SK-N-SH (cell line): Measurements from ENCODE around the gene BMX. TPM values are rescaled to one million over a fixed set of nuclear protein-coding genes. Genes with fewer than 3 reads are reported as not detected.

Source experiments
- CTCF ChIA-PET: fragments of 300-600, 350-600 bp; formaldehyde crosslinking; extraction: SDS; loops from one replicate; lab custom pipeline; 2021; lab: Yijun Ruan, JAX
- POLR2A ChIA-PET: fragments of 350-600 bp; sonication (Branson Sonifier 250); formaldehyde crosslinking; extraction: SDS; loops from one replicate; lab custom pipeline; 2020; ENCODE audit warnings: antibody characterized with exemption, inconsistent platforms; lab: Yijun Ruan, JAX
- DNase-seq: peaks from one replicate; pipeline ENCODE4 v3.0.0; 2012
- H2AFZ ChIP-seq: fragments of 200-600 bp; sonication (generic); 2 replicates; pipeline ENCODE4 v1.8.1; 2016; ENCODE audit warnings: antibody characterized with exemption, mild to moderate bottlenecking, low read depth
- H3F3A ChIP-seq: fragments of 200-600 bp; sonication (generic); replicated peaks from 2 replicates; pipeline ENCODE3; 2016; ENCODE audit warnings: antibody characterized with exemption, mild to moderate bottlenecking; ENCODE audit not compliant: insufficient read depth
- H3K27ac ChIP-seq, 2 experiments: fragments of 200-500 bp in 1 of 2; fragments of 200-600 bp in 1 of 2; sonication (Bioruptor generic) in 1 of 2; sonication (generic), shearing (Covaris generic) in 1 of 2; 2 replicates each; pipeline versions ENCODE4 v1.5.1 to v1.6.1; 2014 to 2016; ENCODE audit warnings: low read depth in 2 of 2, inconsistent platforms in 1 of 2, low read length in 1 of 2, mild to moderate bottlenecking in 1 of 2, mixed read lengths in 1 of 2
- H3K27me3 ChIP-seq: fragments of 200-600 bp; sonication (generic), shearing (Covaris generic); 2 replicates; pipeline ENCODE4 v1.6.1; 2016; ENCODE audit warnings: mixed run types; ENCODE audit not compliant: insufficient read depth
- H3K36me3 ChIP-seq, 2 experiments: fragments of 200-500 bp in 1 of 2; fragments of 200-600 bp in 1 of 2; sonication (Bioruptor generic) in 1 of 2; sonication (generic) in 1 of 2; replicated peaks in 1 of 2; 2 replicates each; pipeline versions ENCODE3 to v1.5.1; 2014 to 2016; ENCODE audit warnings: low read length in 1 of 2, mild to moderate bottlenecking in 1 of 2; ENCODE audit not compliant: insufficient read depth in 2 of 2, control insufficient read depth in 1 of 2
- H3K4me1 ChIP-seq, 2 experiments: fragments of 200-500 bp in 1 of 2; fragments of 200-600 bp in 1 of 2; sonication (Bioruptor generic) in 1 of 2; sonication (generic), shearing (Covaris generic) in 1 of 2; 2 replicates each; pipeline versions ENCODE4 v1.5.1 to v1.6.1; 2014 to 2016; ENCODE audit warnings: low read depth in 1 of 2, low read length in 1 of 2, mixed run types in 1 of 2; ENCODE audit not compliant: insufficient read depth in 2 of 2, control insufficient read depth in 1 of 2
- H3K4me2 ChIP-seq: fragments of 200-600 bp; sonication (generic), shearing (Covaris generic); 2 replicates; pipeline ENCODE4 v1.6.1; 2017; ENCODE audit warnings: mixed run types
- H3K4me3 ChIP-seq, 2 experiments: fragments of 200-500 bp in 1 of 2; fragments of 200-600 bp in 1 of 2; sonication (Bioruptor generic) in 1 of 2; sonication (generic), shearing (Covaris generic) in 1 of 2; 2 replicates each; pipeline versions ENCODE4 v1.5.1 to v1.8.1; 2014 to 2016; ENCODE audit warnings: low read depth in 2 of 2, inconsistent platforms in 1 of 2, low read length in 1 of 2, mild to moderate bottlenecking in 1 of 2, mixed read lengths in 1 of 2, moderate library complexity in 1 of 2
- H3K79me2 ChIP-seq: fragments of 200-600 bp; sonication (generic); 2 replicates; pipeline ENCODE4 v1.8.1; 2017; ENCODE audit warnings: mild to moderate bottlenecking; ENCODE audit not compliant: insufficient read depth
- H3K9ac ChIP-seq: fragments of 200-600 bp; sonication (generic); 2 replicates; pipeline ENCODE4 v1.6.1; 2017; ENCODE audit warnings: mixed run types
- H3K9me2 ChIP-seq: fragments of 200-600 bp; sonication (generic); 2 replicates; pipeline ENCODE4 v1.6.1; 2017; ENCODE audit warnings: mixed run types
- H3K9me3 ChIP-seq: fragments of 200-600 bp; sonication (generic); 2 replicates; pipeline ENCODE4 v1.6.1; 2017; ENCODE audit warnings: mixed run types, mild to moderate bottlenecking, moderate library complexity
- H4K20me1 ChIP-seq: fragments of 200-600 bp; sonication (generic); 2 replicates; pipeline ENCODE4 v1.6.1; 2017; ENCODE audit warnings: mild to moderate bottlenecking, mixed run types; ENCODE audit not compliant: insufficient read depth
- FOXJ3 ChIP-seq: sonication (generic); formaldehyde crosslinking; IDR thresholded peaks from 2 replicates; pipeline ENCODE4 v1.5.1; 2020; ENCODE audit warnings: mild to moderate bottlenecking, missing genetic modification reagents
- GATA2 ChIP-seq: sonication (generic); formaldehyde crosslinking; IDR thresholded peaks from 2 replicates; pipeline ENCODE4 v1.5.0; 2020; ENCODE audit warnings: mild to moderate bottlenecking, missing genetic modification reagents
- IRF3 ChIP-seq: fragments of 150-350 bp; IDR thresholded peaks from 2 replicates; pipeline ENCODE4 v1.6.1; 2016; ENCODE audit warnings: mild to moderate bottlenecking, low read depth, low read length
- MXI1 ChIP-seq: IDR thresholded peaks from 2 replicates; pipeline ENCODE4 v1.6.1; 2012; ENCODE audit warnings: mild to moderate bottlenecking, low read depth, low read length, improper control_type of control experiment
- NFIC ChIP-seq: IDR thresholded peaks from 2 replicates; pipeline ENCODE4 v1.4.0; 2012; ENCODE audit warnings: borderline replicate concordance
- NRF1 ChIP-seq: IDR thresholded peaks from 2 replicates; pipeline ENCODE4 v1.6.1; 2012; ENCODE audit warnings: low read depth, mild to moderate bottlenecking, low read length
- POLR2AphosphoS5 ChIP-seq: IDR thresholded peaks from 2 replicates; pipeline ENCODE4 v1.6.1; 2012; ENCODE audit warnings: low read depth, low read length
- RCOR1 ChIP-seq: fragments of 150-350 bp; IDR thresholded peaks from 2 replicates; pipeline ENCODE4 v1.6.1; 2017; ENCODE audit warnings: antibody characterized with exemption, low read length
- RFX5 ChIP-seq: IDR thresholded peaks from 2 replicates; pipeline ENCODE4 v1.6.1; 2012; ENCODE audit warnings: mild to moderate bottlenecking, improper control_type of control experiment, low read length
- SIN3A ChIP-seq: IDR thresholded peaks from 2 replicates; pipeline ENCODE4 v1.6.1; 2012; ENCODE audit warnings: low read depth, mild to moderate bottlenecking, low read length, moderate library complexity, borderline replicate concordance
- SMC3 ChIP-seq: IDR thresholded peaks from 2 replicates; pipeline ENCODE4 v1.6.1; 2012; ENCODE audit warnings: low read depth, low read length, improper control_type of control experiment
- TCF12 ChIP-seq: IDR thresholded peaks from 2 replicates; pipeline ENCODE4 v1.4.0; 2012
- TEAD4 ChIP-seq: IDR thresholded peaks from 2 replicates; pipeline ENCODE4 v1.4.0; 2012; ENCODE audit warnings: mild to moderate bottlenecking, borderline replicate concordance; ENCODE audit not compliant: insufficient read depth
- WGBS: methylation state at CpG from one replicate; pipeline ENCODE4 v1.1.6; 2017; ENCODE audit warnings: low lambda C conversion rate; 5-methylcytosine and 5-hydroxymethylcytosine counted together
- polyA plus RNA-seq, 3 experiments: library from polyadenylated mRNA; depleted of rRNA; stranded (reverse); fragments of >200 nt; gene quantifications; 2 replicates each; pipeline ENCODE4 v1.2.3, GENCODE V29; 2012
- TF ChIP-seq, protein P1 (sequence below): IDR thresholded peaks from 2 replicates; pipeline ENCODE4 v1.4.0; 2012; ENCODE audit warnings: low read depth, borderline replicate concordance
- TF ChIP-seq, protein P2 (sequence below): IDR thresholded peaks from 2 replicates; pipeline ENCODE4; 2012
- TF ChIP-seq, protein P3 (sequence below): fragments of 150-350 bp; IDR thresholded peaks from 2 replicates; pipeline ENCODE4 v1.6.1; 2017; ENCODE audit warnings: antibody characterized with exemption, low read length, low read depth, borderline replicate concordance
- TF ChIP-seq, protein P4 (sequence below): IDR thresholded peaks from 2 replicates; pipeline ENCODE4 v1.6.1; 2012; ENCODE audit warnings: mild to moderate bottlenecking, low read depth, low read length, moderate library complexity

The BMX gene
- polyA plus RNA-seq, 1 of the 3 experiments (the other 2 are of a cell fraction), result not detected

GRCh38 chrX:15474028-15474427 lies 26.6 kb upstream of the BMX start:
- no peak for DNase-seq
- no peaks in the 10 kb centered on the region for H3K9me3 ChIP-seq
- TF ChIP-seq, protein P1, sequence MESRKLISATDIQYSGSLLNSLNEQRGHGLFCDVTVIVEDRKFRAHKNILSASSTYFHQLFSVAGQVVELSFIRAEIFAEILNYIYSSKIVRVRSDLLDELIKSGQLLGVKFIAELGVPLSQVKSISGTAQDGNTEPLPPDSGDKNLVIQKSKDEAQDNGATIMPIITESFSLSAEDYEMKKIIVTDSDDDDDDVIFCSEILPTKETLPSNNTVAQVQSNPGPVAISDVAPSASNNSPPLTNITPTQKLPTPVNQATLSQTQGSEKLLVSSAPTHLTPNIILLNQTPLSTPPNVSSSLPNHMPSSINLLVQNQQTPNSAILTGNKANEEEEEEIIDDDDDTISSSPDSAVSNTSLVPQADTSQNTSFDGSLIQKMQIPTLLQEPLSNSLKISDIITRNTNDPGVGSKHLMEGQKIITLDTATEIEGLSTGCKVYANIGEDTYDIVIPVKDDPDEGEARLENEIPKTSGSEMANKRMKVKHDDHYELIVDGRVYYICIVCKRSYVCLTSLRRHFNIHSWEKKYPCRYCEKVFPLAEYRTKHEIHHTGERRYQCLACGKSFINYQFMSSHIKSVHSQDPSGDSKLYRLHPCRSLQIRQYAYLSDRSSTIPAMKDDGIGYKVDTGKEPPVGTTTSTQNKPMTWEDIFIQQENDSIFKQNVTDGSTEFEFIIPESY, result no peak
- TF ChIP-seq SIN3A (no peak), RFX5 (no peak), NRF1 (no peak), SMC3 (no peak), IRF3 (no peak), NFIC (no peak), TEAD4 (no peak), FOXJ3 (no peak), TCF12 (no peak), POLR2AphosphoS5 (no peak), RCOR1 (no peak), MXI1 (no peak), GATA2 (CRISPR knock-in tag) (no peak)
- TF ChIP-seq, protein P2, sequence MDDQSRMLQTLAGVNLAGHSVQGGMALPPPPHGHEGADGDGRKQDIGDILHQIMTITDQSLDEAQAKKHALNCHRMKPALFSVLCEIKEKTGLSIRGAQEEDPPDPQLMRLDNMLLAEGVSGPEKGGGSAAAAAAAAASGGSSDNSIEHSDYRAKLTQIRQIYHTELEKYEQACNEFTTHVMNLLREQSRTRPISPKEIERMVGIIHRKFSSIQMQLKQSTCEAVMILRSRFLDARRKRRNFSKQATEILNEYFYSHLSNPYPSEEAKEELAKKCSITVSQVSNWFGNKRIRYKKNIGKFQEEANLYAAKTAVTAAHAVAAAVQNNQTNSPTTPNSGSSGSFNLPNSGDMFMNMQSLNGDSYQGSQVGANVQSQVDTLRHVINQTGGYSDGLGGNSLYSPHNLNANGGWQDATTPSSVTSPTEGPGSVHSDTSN, result no peak
- TF ChIP-seq, protein P3, sequence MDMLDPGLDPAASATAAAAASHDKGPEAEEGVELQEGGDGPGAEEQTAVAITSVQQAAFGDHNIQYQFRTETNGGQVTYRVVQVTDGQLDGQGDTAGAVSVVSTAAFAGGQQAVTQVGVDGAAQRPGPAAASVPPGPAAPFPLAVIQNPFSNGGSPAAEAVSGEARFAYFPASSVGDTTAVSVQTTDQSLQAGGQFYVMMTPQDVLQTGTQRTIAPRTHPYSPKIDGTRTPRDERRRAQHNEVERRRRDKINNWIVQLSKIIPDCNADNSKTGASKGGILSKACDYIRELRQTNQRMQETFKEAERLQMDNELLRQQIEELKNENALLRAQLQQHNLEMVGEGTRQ, result no peak
- TF ChIP-seq, protein P4, sequence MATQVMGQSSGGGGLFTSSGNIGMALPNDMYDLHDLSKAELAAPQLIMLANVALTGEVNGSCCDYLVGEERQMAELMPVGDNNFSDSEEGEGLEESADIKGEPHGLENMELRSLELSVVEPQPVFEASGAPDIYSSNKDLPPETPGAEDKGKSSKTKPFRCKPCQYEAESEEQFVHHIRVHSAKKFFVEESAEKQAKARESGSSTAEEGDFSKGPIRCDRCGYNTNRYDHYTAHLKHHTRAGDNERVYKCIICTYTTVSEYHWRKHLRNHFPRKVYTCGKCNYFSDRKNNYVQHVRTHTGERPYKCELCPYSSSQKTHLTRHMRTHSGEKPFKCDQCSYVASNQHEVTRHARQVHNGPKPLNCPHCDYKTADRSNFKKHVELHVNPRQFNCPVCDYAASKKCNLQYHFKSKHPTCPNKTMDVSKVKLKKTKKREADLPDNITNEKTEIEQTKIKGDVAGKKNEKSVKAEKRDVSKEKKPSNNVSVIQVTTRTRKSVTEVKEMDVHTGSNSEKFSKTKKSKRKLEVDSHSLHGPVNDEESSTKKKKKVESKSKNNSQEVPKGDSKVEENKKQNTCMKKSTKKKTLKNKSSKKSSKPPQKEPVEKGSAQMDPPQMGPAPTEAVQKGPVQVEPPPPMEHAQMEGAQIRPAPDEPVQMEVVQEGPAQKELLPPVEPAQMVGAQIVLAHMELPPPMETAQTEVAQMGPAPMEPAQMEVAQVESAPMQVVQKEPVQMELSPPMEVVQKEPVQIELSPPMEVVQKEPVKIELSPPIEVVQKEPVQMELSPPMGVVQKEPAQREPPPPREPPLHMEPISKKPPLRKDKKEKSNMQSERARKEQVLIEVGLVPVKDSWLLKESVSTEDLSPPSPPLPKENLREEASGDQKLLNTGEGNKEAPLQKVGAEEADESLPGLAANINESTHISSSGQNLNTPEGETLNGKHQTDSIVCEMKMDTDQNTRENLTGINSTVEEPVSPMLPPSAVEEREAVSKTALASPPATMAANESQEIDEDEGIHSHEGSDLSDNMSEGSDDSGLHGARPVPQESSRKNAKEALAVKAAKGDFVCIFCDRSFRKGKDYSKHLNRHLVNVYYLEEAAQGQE, result no peak
- no peak overlapping the region for H3K4me2 ChIP-seq
- POLR2A ChIA-PET, result interaction anchor here (0.7 kb wide), 1 partner anchor 19 kb away, joined by 4 read pairs; no protein-coding TSS in a partner anchor
- H3K79me2 ChIP-seq, result no peaks in the 10 kb centered on the region
- H4K20me1 ChIP-seq, result no peaks in the 10 kb centered on the region
- no peaks in the 10 kb centered on the region for H3K27me3 ChIP-seq
- no peak overlapping the region for H3K9ac ChIP-seq
- no peaks in the 10 kb centered on the region for H3K4me1 ChIP-seq
- H3K9me2 ChIP-seq, result no peaks in the 10 kb centered on the region
- WGBS, result 82% methylated on average over 4 of the region's 4 CpGs
- no peak overlapping the region for H2AFZ ChIP-seq
- peaks cover 5 to 16% of the 10 kb centered on the region in 2 experiments for H3K36me3 ChIP-seq
- H3K4me3 ChIP-seq, result no peak overlapping the region
- CTCF ChIA-PET, result interaction anchor here (1.1 to 1.5 kb wide), 4 partner anchors 12 to 173 kb away, joined by 3 to 6 read pairs (median 3); no protein-coding TSS in a partner anchor
- H3F3A ChIP-seq, result no peaks in the 10 kb centered on the region
- no peak overlapping the region for H3K27ac ChIP-seq
